ENCODE data around the gene ADGRG6. TPM values are rescaled to one million over a fixed set of nuclear protein-coding genes. Genes with fewer than 3 reads are reported as not detected.

ADGRG6 gene
- total and polyA plus RNA-seq, 4 donors: 5.9 to 42.2 (median 19.2) TPM

- DNase-seq (ENCODE audit: low read depth in 4 of 6, low spot score in 6 of 6): peak in 1 of 6 donors; percentile 10
- Histone ChIP-seq H3K36me3 (ENCODE audit: control insufficient read depth, insufficient read depth, low read length) (no peaks in the 10 kb centered on the region), H3K27me3 (ENCODE audit: control insufficient read depth, insufficient read depth, low read length) (peaks cover 26% of the 10 kb centered on the region), H3K4me1 (ENCODE audit: control insufficient read depth, insufficient read depth, low read length) (peaks cover 13% of the 10 kb centered on the region), H3K4me3 (ENCODE audit: low read depth, low read length) (no peak overlapping the region), H3K27ac (ENCODE audit: low read depth, low read length) (no peak overlapping the region), H3K9me3 (ENCODE audit: control insufficient read depth, insufficient read depth, low read length) (no peaks in the 10 kb centered on the region)
- 56% methylated on average over 2 of the region's 3 CpGs for WGBS (ENCODE audit: insufficient coverage)
Observed at GRCh38 chr6:142297996-142298753, 3.6 kb upstream of the ADGRG6 start.

- Histone ChIP-seq H3K9me3 (ENCODE audit: control insufficient read depth, insufficient read depth, low read length) (no peaks in the 10 kb centered on the region), H3K4me1 (ENCODE audit: control insufficient read depth, insufficient read depth, low read length) (peaks cover 13% of the 10 kb centered on the region), H3K27ac (ENCODE audit: low read depth, low read length) (no peak overlapping the region), H3K27me3 (ENCODE audit: control insufficient read depth, insufficient read depth, low read length) (peaks cover 26% of the 10 kb centered on the region), H3K36me3 (ENCODE audit: control insufficient read depth, insufficient read depth, low read length) (no peaks in the 10 kb centered on the region), H3K4me3 (ENCODE audit: low read depth, low read length) (no peak overlapping the region)
- 93% methylated on average over 2 of the region's 3 CpGs for WGBS (ENCODE audit: insufficient coverage)
- DNase-seq (ENCODE audit: low read depth in 4 of 6, low spot score in 6 of 6): no peak
Observed at GRCh38 chr6:142300302-142300701, 1.5 kb upstream of the ADGRG6 start.

- H3K27ac ChIP-seq (ENCODE audit: low read depth, low read length): peak overlapping the region; percentile 57
- 5% methylated on average over 25 of the region's 31 CpGs for WGBS (ENCODE audit: insufficient coverage)
- peaks cover 13% of the 10 kb centered on the region for H3K4me1 ChIP-seq (ENCODE audit: control insufficient read depth, insufficient read depth, low read length)
- peaks cover 26% of the 10 kb centered on the region for H3K27me3 ChIP-seq (ENCODE audit: control insufficient read depth, insufficient read depth, low read length)
- no peaks in the 10 kb centered on the region for H3K36me3 ChIP-seq (ENCODE audit: control insufficient read depth, insufficient read depth, low read length)
- H3K4me3 ChIP-seq (ENCODE audit: low read depth, low read length): peak overlapping the region; percentile 58
- H3K9me3 ChIP-seq (ENCODE audit: control insufficient read depth, insufficient read depth, low read length): no peaks in the 10 kb centered on the region
- DNase-seq (ENCODE audit: low read depth in 4 of 6, low spot score in 6 of 6): peak in 2 of 6 donors; percentile 13 to 48
Observed at GRCh38 chr6:142300758-142301650, 803 bp upstream of the ADGRG6 start.

- DNase-seq (ENCODE audit: low read depth in 4 of 6, low spot score in 6 of 6): peak in 1 of 6 donors; percentile 31
- Histone ChIP-seq H3K4me1 (ENCODE audit: control insufficient read depth, insufficient read depth, low read length) (peaks cover 13% of the 10 kb centered on the region), H3K4me3 (ENCODE audit: low read depth, low read length) (peak overlapping the region; percentile 58), H3K27ac (ENCODE audit: low read depth, low read length) (peak overlapping the region; percentile 2), H3K27me3 (ENCODE audit: control insufficient read depth, insufficient read depth, low read length) (peaks cover 26% of the 10 kb centered on the region), H3K36me3 (ENCODE audit: control insufficient read depth, insufficient read depth, low read length) (no peaks in the 10 kb centered on the region), H3K9me3 (ENCODE audit: control insufficient read depth, insufficient read depth, low read length) (no peaks in the 10 kb centered on the region)
- WGBS (ENCODE audit: insufficient coverage): 78% methylated on average over 14 of the region's 18 CpGs
Observed at GRCh38 chr6:142302421-142303175, 791 bp downstream of the ADGRG6 start.

GRCh38 chr6:142303176-142303533, 1.3 kb downstream of the ADGRG6 start:
- Histone ChIP-seq H3K36me3 (ENCODE audit: control insufficient read depth, insufficient read depth, low read length) (no peaks in the 10 kb centered on the region), H3K9me3 (ENCODE audit: control insufficient read depth, insufficient read depth, low read length) (no peaks in the 10 kb centered on the region), H3K4me1 (ENCODE audit: control insufficient read depth, insufficient read depth, low read length) (peaks cover 13% of the 10 kb centered on the region), H3K27ac (ENCODE audit: low read depth, low read length) (peak overlapping the region; percentile 49), H3K27me3 (ENCODE audit: control insufficient read depth, insufficient read depth, low read length) (peaks cover 26% of the 10 kb centered on the region), H3K4me3 (ENCODE audit: low read depth, low read length) (peak overlapping the region; percentile 58)
- no peak for DNase-seq (ENCODE audit: low read depth in 4 of 6, low spot score in 6 of 6)
- no CpG with 5 or more reads among the region's 2 CpGs for WGBS (ENCODE audit: insufficient coverage)

GRCh38 chr6:142304241-142304640, 2.4 kb downstream of the ADGRG6 start:
- H3K4me1 ChIP-seq (ENCODE audit: control insufficient read depth, insufficient read depth, low read length): peaks cover 13% of the 10 kb centered on the region
- H3K9me3 ChIP-seq (ENCODE audit: control insufficient read depth, insufficient read depth, low read length): no peaks in the 10 kb centered on the region
- DNase-seq (ENCODE audit: low read depth in 4 of 6, low spot score in 6 of 6): no peak
- no CpG with 5 or more reads among the region's 2 CpGs for WGBS (ENCODE audit: insufficient coverage)
- no peaks in the 10 kb centered on the region for H3K36me3 ChIP-seq (ENCODE audit: control insufficient read depth, insufficient read depth, low read length)
- peak overlapping the region; percentile 22 for H3K27ac ChIP-seq (ENCODE audit: low read depth, low read length)
- H3K27me3 ChIP-seq (ENCODE audit: control insufficient read depth, insufficient read depth, low read length): peaks cover 26% of the 10 kb centered on the region
- no peak overlapping the region for H3K4me3 ChIP-seq (ENCODE audit: low read depth, low read length)

- H3K36me3 ChIP-seq (ENCODE audit: control insufficient read depth, insufficient read depth, low read length): no peaks in the 10 kb centered on the region
- no peak overlapping the region for H3K27ac ChIP-seq (ENCODE audit: low read depth, low read length)
- H3K27me3 ChIP-seq (ENCODE audit: control insufficient read depth, insufficient read depth, low read length): peaks cover 11% of the 10 kb centered on the region
- H3K9me3 ChIP-seq (ENCODE audit: control insufficient read depth, insufficient read depth, low read length): no peaks in the 10 kb centered on the region
- no peak overlapping the region for H3K4me3 ChIP-seq (ENCODE audit: low read depth, low read length)
- peaks cover 5% of the 10 kb centered on the region for H3K4me1 ChIP-seq (ENCODE audit: control insufficient read depth, insufficient read depth, low read length)
- DNase-seq (ENCODE audit: low read depth in 4 of 6, low spot score in 6 of 6): no peak
- WGBS (ENCODE audit: insufficient coverage): 86% methylated on average over 1 of the region's 1 CpG
Observed at GRCh38 chr6:142306736-142307135, 4.9 kb downstream of the ADGRG6 start.

- no peaks in the 10 kb centered on the region for H3K36me3 ChIP-seq (ENCODE audit: control insufficient read depth, insufficient read depth, low read length)
- no peak overlapping the region for H3K27ac ChIP-seq (ENCODE audit: low read depth, low read length)
- H3K9me3 ChIP-seq (ENCODE audit: control insufficient read depth, insufficient read depth, low read length): no peaks in the 10 kb centered on the region
- no peak for DNase-seq (ENCODE audit: low read depth in 4 of 6, low spot score in 6 of 6)
- no CpG with 5 or more reads among the region's 2 CpGs for WGBS (ENCODE audit: insufficient coverage)
- H3K4me1 ChIP-seq (ENCODE audit: control insufficient read depth, insufficient read depth, low read length): no peaks in the 10 kb centered on the region
- H3K4me3 ChIP-seq (ENCODE audit: low read depth, low read length): no peak overlapping the region
- H3K27me3 ChIP-seq (ENCODE audit: control insufficient read depth, insufficient read depth, low read length): no peaks in the 10 kb centered on the region
Observed at GRCh38 chr6:142307963-142308748, 6.3 kb downstream of the ADGRG6 start.

- WGBS (ENCODE audit: insufficient coverage): no CpG with 5 or more reads among the region's 2 CpGs
- Histone ChIP-seq H3K4me1 (ENCODE audit: control insufficient read depth, insufficient read depth, low read length) (no peaks in the 10 kb centered on the region), H3K27me3 (ENCODE audit: control insufficient read depth, insufficient read depth, low read length) (no peaks in the 10 kb centered on the region), H3K4me3 (ENCODE audit: low read depth, low read length) (no peak overlapping the region), H3K36me3 (ENCODE audit: control insufficient read depth, insufficient read depth, low read length) (no peaks in the 10 kb centered on the region), H3K27ac (ENCODE audit: low read depth, low read length) (no peak overlapping the region), H3K9me3 (ENCODE audit: control insufficient read depth, insufficient read depth, low read length) (no peaks in the 10 kb centered on the region)
- no peak for DNase-seq (ENCODE audit: low read depth in 4 of 6, low spot score in 6 of 6)
Observed at GRCh38 chr6:142309426-142309825, 7.6 kb downstream of the ADGRG6 start.

Data from spinal cord (tissue), 10 donors.